ENCODE measurements around the gene TEX2. TPM values are rescaled to one million over a fixed set of nuclear protein-coding genes. Genes with fewer than 3 reads are reported as not detected.

The TEX2 gene
- total RNA-seq, 1 donor from 2014 or later, result 8.1 TPM

GRCh38 chr17:64245218-64246145, 17.6 kb downstream of the TEX2 start:
- ATAC-seq (ENCODE audit: low read depth) (no peak), DNase-seq (no peak)
- ChIA-PET CTCF (no interaction called here), POLR2A (no interaction called here)
- Mint-ChIP-seq H3K36me3 (ENCODE audit: low read depth) (no peaks in the 10 kb centered on the region), H3K27me3 (no peaks in the 10 kb centered on the region), H3K4me1 (no peaks in the 10 kb centered on the region), H3K9me3 (no peaks in the 10 kb centered on the region), H3K4me3 (no peak overlapping the region), H3K27ac (no peak overlapping the region)
- no peak for TF ChIP-seq CTCF (IDR thresholded peaks at IDR 0.05)
- intact Hi-C loops (cut with micrococcal nuclease), result no loop called here

GRCh38 chr17:64244165-64244564, 18.9 kb downstream of the TEX2 start:
- no peaks in the 10 kb centered on the region for H3K36me3 Mint-ChIP-seq (ENCODE audit: low read depth)
- ATAC-seq (ENCODE audit: low read depth) (no peak), DNase-seq (no peak)
- no peak overlapping the region for H3K4me3 Mint-ChIP-seq
- CTCF ChIA-PET, result no interaction called here
- no peaks in the 10 kb centered on the region for H3K27me3 Mint-ChIP-seq
- no peak for TF ChIP-seq CTCF (IDR thresholded peaks at IDR 0.05)
- H3K4me1 Mint-ChIP-seq, result no peaks in the 10 kb centered on the region
- no peaks in the 10 kb centered on the region for H3K9me3 Mint-ChIP-seq
- POLR2A ChIA-PET, result interaction anchor here (0.8 kb wide), 1 partner anchor 98 kb away, joined by 6 read pairs; no protein-coding TSS in a partner anchor
- intact Hi-C loops (cut with micrococcal nuclease), result no loop called here
- H3K27ac Mint-ChIP-seq, result no peak overlapping the region

- Mint-ChIP-seq H3K4me1 (peaks cover 3% of the 10 kb centered on the region), H3K27me3 (no peaks in the 10 kb centered on the region)
- CTCF ChIA-PET, result no interaction called here
These were observed 19.7 kb downstream of the TEX2 start for GRCh38 chr17:64243340-64243739.

GRCh38 chr17:64242633-64243032, 20.4 kb downstream of the TEX2 start:
- POLR2A ChIA-PET, result no interaction called here
- Mint-ChIP-seq H3K36me3 (ENCODE audit: low read depth) (no peaks in the 10 kb centered on the region), H3K4me1 (peaks cover 4% of the 10 kb centered on the region), H3K9me3 (no peaks in the 10 kb centered on the region), H3K27me3 (no peaks in the 10 kb centered on the region), H3K4me3 (no peak overlapping the region), H3K27ac (no peak overlapping the region)
- intact Hi-C loops (cut with micrococcal nuclease), result no loop called here
- CTCF ChIA-PET, result no interaction called here
- TF ChIP-seq CTCF (IDR thresholded peaks at IDR 0.05), result no peak
- DNase-seq, result no peak
- ATAC-seq (ENCODE audit: low read depth), result no peak

More at GRCh38 chr17:64243340-64243739, 19.7 kb downstream of the TEX2 start:
- POLR2A ChIA-PET, result interaction anchor here (0.7 kb wide), 1 partner anchor 25 kb away, joined by 3 read pairs; no protein-coding TSS in a partner anchor
- Mint-ChIP-seq H3K27ac (no peak overlapping the region), H3K4me3 (no peak overlapping the region), H3K36me3 (ENCODE audit: low read depth) (no peaks in the 10 kb centered on the region), H3K9me3 (no peaks in the 10 kb centered on the region)
- intact Hi-C loops (cut with micrococcal nuclease), result no loop called here
- DNase-seq (no peak), ATAC-seq (ENCODE audit: low read depth) (no peak)
- no peak for TF ChIP-seq CTCF (IDR thresholded peaks at IDR 0.05)

- CTCF ChIA-PET, result no interaction called here
- no peak for ATAC-seq (ENCODE audit: low read depth)
- H3K27ac Mint-ChIP-seq, result no peak overlapping the region
These were observed 22.2 kb downstream of the TEX2 start for GRCh38 chr17:64240741-64241347.

More at GRCh38 chr17:64240741-64241347, 22.2 kb downstream of the TEX2 start:
- intact Hi-C loops (cut with micrococcal nuclease), result no loop called here
- no peak for DNase-seq
- Mint-ChIP-seq H3K4me3 (no peak overlapping the region), H3K9me3 (no peaks in the 10 kb centered on the region), H3K4me1 (peaks cover 9% of the 10 kb centered on the region), H3K27me3 (no peaks in the 10 kb centered on the region), H3K36me3 (ENCODE audit: low read depth) (no peaks in the 10 kb centered on the region)
- no peak for TF ChIP-seq CTCF (IDR thresholded peaks at IDR 0.05)
- POLR2A ChIA-PET, result no interaction called here

Data from activated B cell treated with CpG ODN at 0.5 μM for 24 hours (primary cell).